AG09319 (cell line): ENCODE data around the gene HDAC4.
A peak's percentile ranks its signal among the peaks of the same experiment; 100 is the strongest.

Source experiments
- DNase-seq: peaks from one replicate; pipeline ENCODE4 v3.0.0-alpha.2; 2010; ENCODE audit warnings: low read depth; ENCODE audit errors: extremely low read depth
- TF ChIP-seq, protein P1 (sequence below): IDR thresholded peaks from 2 replicates; pipeline ENCODE4 v1.5.1; 2011; ENCODE audit warnings: low read depth, mild to moderate bottlenecking, inconsistent platforms, low read length, moderate library complexity

The HDAC4 gene

DNA sequence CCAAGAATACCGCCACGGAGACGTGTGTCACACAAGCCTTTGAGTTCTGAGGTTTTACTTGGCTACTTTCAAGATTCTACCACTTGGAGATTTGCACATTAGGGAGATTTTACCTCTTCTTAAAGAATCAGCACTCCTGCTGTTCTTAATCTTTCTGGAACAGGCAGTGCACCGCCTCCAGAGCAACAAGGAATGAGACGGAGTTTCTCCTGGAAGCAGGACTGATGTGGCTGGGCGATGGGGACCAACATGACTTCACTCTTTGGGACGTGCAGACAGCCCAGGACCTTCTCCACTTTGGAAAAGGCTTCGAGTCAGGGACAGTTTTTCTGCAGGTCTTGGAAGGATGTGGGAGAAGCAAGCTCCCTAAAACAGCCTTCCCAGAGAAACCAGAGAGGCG lies 255.2 kb downstream of the HDAC4 start:
- TF ChIP-seq, protein P1, sequence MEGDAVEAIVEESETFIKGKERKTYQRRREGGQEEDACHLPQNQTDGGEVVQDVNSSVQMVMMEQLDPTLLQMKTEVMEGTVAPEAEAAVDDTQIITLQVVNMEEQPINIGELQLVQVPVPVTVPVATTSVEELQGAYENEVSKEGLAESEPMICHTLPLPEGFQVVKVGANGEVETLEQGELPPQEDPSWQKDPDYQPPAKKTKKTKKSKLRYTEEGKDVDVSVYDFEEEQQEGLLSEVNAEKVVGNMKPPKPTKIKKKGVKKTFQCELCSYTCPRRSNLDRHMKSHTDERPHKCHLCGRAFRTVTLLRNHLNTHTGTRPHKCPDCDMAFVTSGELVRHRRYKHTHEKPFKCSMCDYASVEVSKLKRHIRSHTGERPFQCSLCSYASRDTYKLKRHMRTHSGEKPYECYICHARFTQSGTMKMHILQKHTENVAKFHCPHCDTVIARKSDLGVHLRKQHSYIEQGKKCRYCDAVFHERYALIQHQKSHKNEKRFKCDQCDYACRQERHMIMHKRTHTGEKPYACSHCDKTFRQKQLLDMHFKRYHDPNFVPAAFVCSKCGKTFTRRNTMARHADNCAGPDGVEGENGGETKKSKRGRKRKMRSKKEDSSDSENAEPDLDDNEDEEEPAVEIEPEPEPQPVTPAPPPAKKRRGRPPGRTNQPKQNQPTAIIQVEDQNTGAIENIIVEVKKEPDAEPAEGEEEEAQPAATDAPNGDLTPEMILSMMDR = no peak
- no peak for DNase-seq

DNA sequence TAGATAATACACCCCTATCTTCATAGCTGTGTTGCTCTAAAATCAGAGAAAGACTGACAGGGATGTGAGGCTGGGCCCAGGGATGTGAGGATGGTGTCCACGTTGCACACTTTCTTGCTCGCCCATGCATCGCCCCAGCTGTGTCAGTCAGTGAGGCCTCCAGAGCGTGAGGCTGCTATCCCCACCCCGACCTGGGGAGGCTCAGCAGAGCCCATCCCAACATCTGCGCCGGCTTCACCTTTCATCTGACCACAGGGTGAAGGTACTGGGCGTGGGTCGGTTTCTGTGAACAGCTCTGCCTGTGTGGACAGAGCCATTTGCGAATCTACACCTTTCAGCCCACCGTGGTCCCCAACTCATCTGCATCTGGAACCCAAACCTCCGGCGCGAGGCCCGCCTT lies 255.7 kb downstream of the HDAC4 start:
- no peak for DNase-seq
- TF ChIP-seq, protein P1 = no peak

DNA sequence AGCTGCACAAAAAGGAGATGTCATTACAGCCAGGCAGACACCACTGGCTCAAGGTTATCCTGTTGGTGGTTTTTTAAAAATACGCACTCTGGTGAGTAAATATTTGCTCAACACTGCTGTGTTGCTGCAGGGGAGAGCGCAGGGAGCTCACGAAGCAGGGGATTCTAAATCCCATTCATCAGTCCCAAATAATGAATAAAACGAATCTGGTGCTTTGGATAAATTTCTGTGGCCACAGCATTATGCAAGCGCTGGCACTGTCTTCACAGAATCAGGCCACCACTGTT lies 256.2 kb downstream of the HDAC4 start:
- DNase-seq = no peak
- TF ChIP-seq, protein P1 = no peak

DNA sequence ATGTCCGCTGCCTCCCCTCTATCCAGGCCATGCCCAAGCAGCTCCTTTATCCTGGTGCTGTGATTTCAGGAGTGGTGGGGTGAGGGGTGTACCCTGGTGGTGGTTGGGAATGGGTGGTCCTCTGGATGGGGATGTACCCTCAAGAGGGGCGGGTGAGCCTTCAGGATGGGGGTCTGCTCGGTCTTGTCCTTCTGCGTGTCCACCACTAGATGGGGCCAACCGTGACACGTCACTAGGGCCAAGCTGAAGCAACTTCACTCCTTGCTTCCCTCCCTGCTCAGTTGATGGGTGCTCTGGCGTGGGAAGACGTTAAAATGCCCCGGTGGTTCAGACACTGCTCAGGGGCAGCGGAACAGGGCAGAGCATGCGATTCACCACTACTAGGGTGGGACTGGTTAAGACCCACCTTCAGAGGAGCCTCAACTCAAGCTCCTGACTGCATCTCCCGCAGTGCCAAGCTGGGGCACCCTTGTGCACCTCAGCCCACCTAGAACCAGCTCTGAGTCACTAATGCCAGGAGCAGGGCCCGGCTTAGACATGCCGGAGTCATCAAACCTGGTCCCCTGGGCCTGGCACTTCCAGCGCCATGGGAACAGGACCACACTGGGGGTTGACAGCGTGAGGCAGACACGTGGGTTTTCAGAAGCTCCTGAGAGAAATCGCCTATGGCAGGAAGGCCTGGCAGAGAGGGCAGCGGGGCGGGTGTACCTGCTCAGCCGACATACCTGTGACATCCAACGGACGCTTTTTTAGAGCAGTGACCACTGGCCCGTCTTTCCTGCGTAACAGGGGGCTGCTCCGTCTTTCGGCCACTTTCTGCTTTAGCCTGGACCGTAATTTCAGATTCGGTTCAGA lies 256.7 kb downstream of the HDAC4 start:
- TF ChIP-seq, protein P1 = peak; percentile 67
- DNase-seq = peak; percentile 15

DNA sequence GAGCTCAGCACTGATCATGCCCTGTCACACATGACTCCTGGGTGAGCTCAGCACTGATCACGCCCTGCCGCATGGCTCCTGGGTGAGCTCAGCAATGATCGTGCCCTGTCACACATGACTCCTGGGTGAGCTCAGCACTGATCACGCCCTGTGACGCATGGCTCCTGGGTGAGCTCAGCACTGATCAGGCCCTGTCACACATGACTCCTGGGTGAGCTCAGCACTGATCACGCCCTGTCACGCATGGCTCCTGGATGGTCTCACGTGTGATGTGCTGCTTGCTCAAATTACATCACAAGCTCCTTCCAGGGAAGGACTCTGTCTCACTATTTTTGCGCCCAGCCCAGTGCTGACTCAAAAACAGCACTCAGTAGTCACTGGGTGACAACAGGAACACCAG lies 258.0 kb downstream of the HDAC4 start:
- TF ChIP-seq, protein P1 = no peak
- DNase-seq = no peak

DNA sequence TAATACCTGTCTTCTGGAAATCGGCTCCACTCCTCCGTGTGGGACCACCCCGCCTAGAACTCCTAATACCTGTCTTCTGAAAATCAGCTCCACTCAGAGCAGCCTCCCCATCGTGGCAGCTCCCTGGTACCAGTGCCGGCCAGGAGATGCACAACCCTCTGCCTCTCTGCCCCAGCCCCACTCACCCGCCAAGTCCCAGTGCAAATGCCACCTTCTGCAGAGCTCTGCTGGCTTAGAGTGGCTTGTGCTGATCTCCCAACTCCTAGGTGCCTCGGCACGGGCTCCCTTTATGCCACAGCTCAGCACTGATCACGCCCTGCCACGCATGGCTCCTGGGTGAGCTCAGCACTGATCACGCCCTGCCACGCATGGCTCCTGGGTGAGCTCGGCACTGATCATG lies 258.5 kb downstream of the HDAC4 start:
- TF ChIP-seq, protein P1 = no peak
- DNase-seq = no peak

DNA sequence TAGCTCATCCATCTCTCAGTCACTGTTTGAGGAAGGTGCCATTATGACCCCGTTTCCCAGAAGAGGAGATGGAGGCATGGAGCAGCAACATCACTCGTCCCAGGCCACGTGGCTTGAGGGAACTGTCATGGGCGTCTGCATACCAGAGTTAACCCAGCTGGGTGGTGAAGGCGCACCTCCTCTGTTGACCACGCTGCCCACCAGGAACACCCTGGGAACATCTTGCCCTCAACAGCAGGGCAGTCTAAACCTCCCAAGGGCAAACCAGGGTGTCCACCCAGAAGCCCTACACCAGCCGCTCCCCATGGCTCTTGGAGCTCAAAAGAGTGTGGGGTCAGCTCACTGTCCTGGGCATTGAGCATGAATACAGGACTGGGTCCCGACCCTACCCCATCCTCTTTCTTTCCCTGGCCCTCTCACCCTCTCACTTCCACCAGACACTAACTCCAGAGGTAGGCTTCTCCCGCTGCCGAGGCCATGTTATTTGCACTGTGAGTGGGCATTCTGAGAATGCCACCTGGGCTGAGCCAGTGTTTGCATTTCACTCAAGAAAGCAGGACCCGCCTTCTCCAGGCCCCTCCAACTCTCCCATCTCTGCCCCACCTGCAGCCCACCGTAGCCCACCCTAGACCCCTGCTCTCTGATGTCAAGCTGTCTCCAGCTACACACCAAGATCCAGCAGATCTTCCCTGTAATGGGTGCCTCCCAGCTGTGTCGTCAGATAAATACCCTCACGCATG lies 259.6 kb downstream of the HDAC4 start:
- TF ChIP-seq, protein P1 = no peak
- no peak for DNase-seq
